Measurements from ENCODE around the gene MYOT. TPM values are rescaled to one million over a fixed set of nuclear protein-coding genes. Genes with fewer than 3 reads are reported as not detected.
A peak's percentile ranks its signal among the peaks of the same experiment; 100 is the strongest.

Gene MYOT
- total RNA-seq, 1 experiment from 2014 or later = not detected

DNA sequence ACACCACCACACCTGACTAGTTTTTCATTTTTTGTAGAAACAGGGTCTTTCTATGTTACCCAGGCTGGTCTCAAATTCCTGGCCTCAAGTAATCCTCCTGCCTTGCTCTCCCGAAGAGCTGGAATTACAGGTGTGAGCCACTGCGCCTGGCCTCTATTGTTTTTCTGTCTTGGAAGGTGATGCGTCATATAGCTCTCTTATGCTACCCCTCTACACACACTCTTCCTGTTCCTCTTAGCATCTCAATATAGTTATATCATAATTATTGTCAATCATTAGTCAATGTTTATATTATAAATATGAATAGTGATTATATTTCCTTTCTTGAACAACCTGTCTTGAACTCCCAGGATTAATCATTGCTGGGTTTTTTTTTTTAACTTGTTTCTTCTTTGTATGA lies 28.9 kb downstream of the MYOT start:
- H3K4me3 Mint-ChIP-seq (ENCODE audit: low read depth, unreplicated experiment) = no peak overlapping the region
- H3K27me3 Mint-ChIP-seq (ENCODE audit: unreplicated experiment) = no peaks in the 10 kb centered on the region
- TF ChIP-seq, protein P1, sequence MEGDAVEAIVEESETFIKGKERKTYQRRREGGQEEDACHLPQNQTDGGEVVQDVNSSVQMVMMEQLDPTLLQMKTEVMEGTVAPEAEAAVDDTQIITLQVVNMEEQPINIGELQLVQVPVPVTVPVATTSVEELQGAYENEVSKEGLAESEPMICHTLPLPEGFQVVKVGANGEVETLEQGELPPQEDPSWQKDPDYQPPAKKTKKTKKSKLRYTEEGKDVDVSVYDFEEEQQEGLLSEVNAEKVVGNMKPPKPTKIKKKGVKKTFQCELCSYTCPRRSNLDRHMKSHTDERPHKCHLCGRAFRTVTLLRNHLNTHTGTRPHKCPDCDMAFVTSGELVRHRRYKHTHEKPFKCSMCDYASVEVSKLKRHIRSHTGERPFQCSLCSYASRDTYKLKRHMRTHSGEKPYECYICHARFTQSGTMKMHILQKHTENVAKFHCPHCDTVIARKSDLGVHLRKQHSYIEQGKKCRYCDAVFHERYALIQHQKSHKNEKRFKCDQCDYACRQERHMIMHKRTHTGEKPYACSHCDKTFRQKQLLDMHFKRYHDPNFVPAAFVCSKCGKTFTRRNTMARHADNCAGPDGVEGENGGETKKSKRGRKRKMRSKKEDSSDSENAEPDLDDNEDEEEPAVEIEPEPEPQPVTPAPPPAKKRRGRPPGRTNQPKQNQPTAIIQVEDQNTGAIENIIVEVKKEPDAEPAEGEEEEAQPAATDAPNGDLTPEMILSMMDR (IDR thresholded peaks at IDR 0.05; ENCODE audit: unreplicated experiment) = no peak
- peak; percentile 45 for DNase-seq
- peak overlapping the region; percentile 34 for H3K27ac Mint-ChIP-seq (ENCODE audit: unreplicated experiment)
- H3K36me3 Mint-ChIP-seq (ENCODE audit: insufficient read depth, unreplicated experiment) = no peaks in the 10 kb centered on the region
- BruUV-seq (replicated peaks) = no TSS peak
- H3K4me1 Mint-ChIP-seq (ENCODE audit: low read depth, unreplicated experiment) = peaks cover 30% of the 10 kb centered on the region
- CTCF ChIA-PET = interaction anchor here (0.6 to 1.0 kb wide), 6 partner anchors 14 to 385 kb away, joined by 3 to 5 read pairs (median 4); no protein-coding TSS in a partner anchor
- no peaks in the 10 kb centered on the region for H3K9me3 Mint-ChIP-seq (ENCODE audit: low read depth, unreplicated experiment)
- intact Hi-C loops (cut with micrococcal nuclease; ENCODE audit: unreplicated experiment) = no loop called here

DNA sequence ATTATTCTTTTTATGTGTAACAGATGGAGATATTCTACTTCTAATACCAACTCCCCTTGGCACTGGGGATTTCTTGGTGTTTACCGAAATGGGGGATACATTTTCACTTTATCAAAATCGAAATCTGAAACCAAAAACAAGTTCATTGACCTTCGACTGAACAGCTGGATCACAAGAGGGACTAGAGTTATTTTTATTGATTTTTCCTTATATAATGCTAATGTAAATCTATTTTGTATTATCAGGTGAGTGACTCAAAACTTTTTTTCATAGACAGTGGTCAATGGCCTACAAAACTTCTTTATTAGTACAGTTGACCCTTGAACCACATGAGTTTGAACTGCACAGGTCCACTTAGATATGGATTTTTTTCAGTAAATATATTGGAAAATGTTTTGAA lies 31.8 kb downstream of the MYOT start:
- intact Hi-C loops (cut with micrococcal nuclease; ENCODE audit: unreplicated experiment) = no loop called here
- TF ChIP-seq, protein P1 (IDR thresholded peaks at IDR 0.05; ENCODE audit: unreplicated experiment) = no peak
- Mint-ChIP-seq H3K4me1 (ENCODE audit: low read depth, unreplicated experiment) (peaks cover 22% of the 10 kb centered on the region), H3K27me3 (ENCODE audit: unreplicated experiment) (no peaks in the 10 kb centered on the region), H3K4me3 (ENCODE audit: low read depth, unreplicated experiment) (no peak overlapping the region), H3K27ac (ENCODE audit: unreplicated experiment) (no peak overlapping the region), H3K9me3 (ENCODE audit: low read depth, unreplicated experiment) (no peaks in the 10 kb centered on the region), H3K36me3 (ENCODE audit: insufficient read depth, unreplicated experiment) (no peaks in the 10 kb centered on the region)
- CTCF ChIA-PET = no interaction called here
- DNase-seq = no peak
- no TSS peak for BruUV-seq (replicated peaks)

DNA sequence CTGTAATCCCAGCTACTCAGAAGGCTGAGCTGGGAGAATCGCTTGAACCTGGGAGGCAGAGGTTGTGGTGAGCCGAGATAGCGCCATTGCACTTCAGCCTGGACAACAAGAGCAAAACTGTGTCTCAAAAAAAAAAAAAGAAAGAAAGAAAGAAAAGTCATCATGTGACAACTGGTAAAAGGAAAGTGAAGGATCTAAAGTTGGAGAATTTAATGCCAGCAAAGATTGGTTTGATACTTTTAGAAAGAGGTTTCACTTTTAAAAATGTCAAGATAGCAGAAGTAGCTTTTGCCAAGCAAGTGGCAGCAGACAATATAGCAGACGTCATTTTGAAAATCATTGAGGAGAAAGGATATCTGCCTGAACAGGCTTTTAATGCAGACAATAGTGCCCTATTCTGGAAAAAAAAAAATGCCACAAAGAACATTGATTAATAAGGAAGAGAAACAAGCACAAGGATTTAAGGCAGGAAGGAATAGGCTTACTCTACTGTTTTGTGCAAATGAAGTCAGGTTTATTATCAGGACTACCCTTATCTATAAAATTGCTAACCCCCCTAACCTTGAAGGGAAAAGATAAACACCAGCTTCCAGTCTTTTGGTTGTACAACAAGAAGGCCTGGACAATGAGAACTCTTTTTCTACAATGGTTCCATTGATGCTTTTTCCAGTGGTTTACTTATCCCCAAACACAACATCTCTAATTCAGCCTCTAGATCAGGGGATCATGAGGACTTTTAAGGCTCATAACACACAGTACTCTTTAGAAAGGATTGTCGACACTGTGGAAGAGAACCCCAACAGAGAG lies 33.6 kb downstream of the MYOT start:
- Mint-ChIP-seq H3K27me3 (ENCODE audit: unreplicated experiment) (no peaks in the 10 kb centered on the region), H3K36me3 (ENCODE audit: insufficient read depth, unreplicated experiment) (no peaks in the 10 kb centered on the region), H3K27ac (ENCODE audit: unreplicated experiment) (no peak overlapping the region), H3K4me1 (ENCODE audit: low read depth, unreplicated experiment) (peaks cover 18% of the 10 kb centered on the region), H3K4me3 (ENCODE audit: low read depth, unreplicated experiment) (peak overlapping the region; percentile 28), H3K9me3 (ENCODE audit: low read depth, unreplicated experiment) (no peaks in the 10 kb centered on the region)
- TF ChIP-seq, protein P1 (IDR thresholded peaks at IDR 0.05; ENCODE audit: unreplicated experiment) = no peak
- no peak for DNase-seq
- intact Hi-C loops (cut with micrococcal nuclease; ENCODE audit: unreplicated experiment) = no loop called here
- no TSS peak for BruUV-seq (replicated peaks)
- CTCF ChIA-PET = no interaction called here

DNA sequence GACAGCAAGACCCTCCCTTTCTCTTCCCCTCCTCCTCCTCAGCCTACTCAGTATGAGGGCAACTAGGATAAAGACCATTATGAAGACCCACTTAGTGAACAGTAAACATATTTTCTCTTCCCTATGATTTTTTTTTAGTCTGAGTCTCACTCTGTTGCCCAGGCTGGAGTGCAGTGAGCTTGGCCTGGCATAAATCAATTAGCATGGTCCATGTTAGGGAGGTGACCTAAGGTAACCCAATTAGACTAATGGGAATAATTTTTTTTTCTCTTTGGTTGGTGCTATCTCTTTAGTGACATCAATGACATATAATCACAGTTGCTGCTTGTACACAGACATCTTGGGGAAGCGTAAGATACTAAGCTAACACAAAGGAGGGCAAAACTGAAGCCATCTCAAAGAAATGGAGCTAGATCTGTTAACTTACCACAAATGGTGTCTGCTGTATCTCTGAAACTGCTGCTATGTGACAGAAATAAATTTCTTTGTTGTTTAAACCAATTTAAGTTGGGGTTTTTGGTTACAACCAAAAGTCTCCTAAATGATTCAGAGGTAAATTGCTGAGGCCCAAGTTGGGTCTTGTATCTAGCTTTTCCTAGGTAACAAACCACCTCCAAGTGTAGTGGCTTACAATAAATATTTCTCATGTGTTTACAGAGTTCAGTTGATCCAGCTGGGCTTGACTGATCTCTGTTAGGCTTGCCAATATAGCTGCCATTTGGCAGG lies 34.9 kb downstream of the MYOT start:
- Mint-ChIP-seq H3K4me3 (ENCODE audit: low read depth, unreplicated experiment) (no peak overlapping the region), H3K27me3 (ENCODE audit: unreplicated experiment) (no peaks in the 10 kb centered on the region), H3K4me1 (ENCODE audit: low read depth, unreplicated experiment) (peaks cover 11% of the 10 kb centered on the region), H3K36me3 (ENCODE audit: insufficient read depth, unreplicated experiment) (no peaks in the 10 kb centered on the region), H3K27ac (ENCODE audit: unreplicated experiment) (no peak overlapping the region), H3K9me3 (ENCODE audit: low read depth, unreplicated experiment) (no peaks in the 10 kb centered on the region)
- CTCF ChIA-PET = interaction anchor here (0.7 to 1.3 kb wide), 3 partner anchors 9 to 45 kb away, joined by 3 to 4 read pairs (median 3); no protein-coding TSS in a partner anchor
- TF ChIP-seq, protein P1 (IDR thresholded peaks at IDR 0.05; ENCODE audit: unreplicated experiment) = no peak
- intact Hi-C loops (cut with micrococcal nuclease; ENCODE audit: unreplicated experiment) = no loop called here
- DNase-seq = no peak
- BruUV-seq (replicated peaks) = no TSS peak
